T-cell (primary cell): Measurements from ENCODE around the gene CDC42BPA. TPM values are rescaled to one million over a fixed set of nuclear protein-coding genes. Genes with fewer than 3 reads are reported as not detected.

Experiments
- ATAC-seq, 4 experiments: fragments of 200-7000 bp in 3 of 4; fragments of 150-1000 bp in 1 of 4; cut with Tn5 transposase; replicated peaks in 1 of 4; 1 replicate in 3 of 4; 2 replicates in 1 of 4; pipeline ENCODE4 v1.10.0; 2021; ENCODE audit warnings: moderate library complexity in 3 of 4, mild to moderate bottlenecking in 2 of 4, moderate number of reproducible peaks in 1 of 4
- CTCF ChIA-PET, 2 donors: fragments of 300-600 bp; sonication (Branson Sonifier 250); formaldehyde crosslinking; loops; one replicate each; lab custom pipeline; 2022; ENCODE audit warnings: antibody characterized with exemption in 2 of 2; lab: Charles Lee
- POLR2A ChIA-PET, 2 donors: fragments of 300-600 bp; sonication (Branson Sonifier 250); formaldehyde crosslinking; loops; one replicate each; lab custom pipeline; 2022; ENCODE audit warnings: antibody characterized with exemption in 2 of 2; lab: Charles Lee
- DNase-seq, 35 experiments: peaks; one replicate each; pipeline versions ENCODE4 v3.0.0 to v3.0.0-alpha.2; 2013 to 2023
- H3K27ac ChIP-seq: one replicate; pipeline ENCODE4 v1.5.1; 2013; ENCODE audit warnings: low read length
- H3K27me3 ChIP-seq, 2 experiments: replicated peaks in 1 of 2; 1 replicate in 1 of 2; 2 replicates in 1 of 2; pipeline versions ENCODE4 v1.6.1 to v1.7.0; 2013; ENCODE audit warnings: low read length in 1 of 2, mixed read lengths in 1 of 2; ENCODE audit not compliant: control insufficient read depth in 2 of 2, insufficient read depth in 2 of 2; ENCODE audit errors: extremely low read depth in 1 of 2
- H3K36me3 ChIP-seq, 2 donors: 1 replicate in 1 of 2; 2 replicates in 1 of 2; pipeline versions ENCODE4 v1.6.1 to v1.7.0; 2013; ENCODE audit warnings: low read length in 1 of 2; ENCODE audit not compliant: control insufficient read depth in 2 of 2, insufficient read depth in 1 of 2; ENCODE audit errors: extremely low read depth in 1 of 2
- H3K4me1 ChIP-seq, 2 experiments: 1 replicate in 1 of 2; 2 replicates in 1 of 2; pipeline versions ENCODE4 v1.6.1 to v1.7.0; 2013; ENCODE audit warnings: low read length in 2 of 2, mixed read lengths in 1 of 2; ENCODE audit not compliant: insufficient read depth in 2 of 2, control insufficient read depth in 1 of 2; ENCODE audit errors: extremely low read depth in 1 of 2
- H3K4me3 ChIP-seq, 2 donors: 1 replicate in 1 of 2; 2 replicates in 1 of 2; pipeline versions ENCODE4 v1.5.1 to v1.7.0; 2013; ENCODE audit warnings: mild to moderate bottlenecking in 2 of 2, low read length in 1 of 2, moderate library complexity in 1 of 2; ENCODE audit not compliant: control insufficient read depth in 1 of 2; ENCODE audit errors: extremely low read depth in 1 of 2
- H3K9me3 ChIP-seq: 2 replicates; pipeline ENCODE4 v1.7.0; 2013
- H3K27ac Mint-ChIP-seq, 2 donors: one replicate each; pipeline ENCODE4 v1.8.0; 2020 to 2021; ENCODE audit warnings: mild to moderate bottlenecking in 2 of 2, mixed read lengths in 2 of 2
- H3K27me3 Mint-ChIP-seq, 2 donors: one replicate each; pipeline ENCODE4 v1.8.0; 2021 to 2022; ENCODE audit warnings: mixed read lengths in 2 of 2
- H3K36me3 Mint-ChIP-seq: one replicate; pipeline ENCODE4 v1.8.0; 2021; ENCODE audit warnings: mixed read lengths
- H3K4me1 Mint-ChIP-seq, 3 donors: one replicate each; pipeline ENCODE4 v1.8.0; 2020 to 2022; ENCODE audit warnings: mixed read lengths in 3 of 3, mild to moderate bottlenecking in 1 of 3
- H3K4me3 Mint-ChIP-seq, 3 donors: one replicate each; pipeline ENCODE4 v1.8.0; 2020 to 2022; ENCODE audit warnings: mild to moderate bottlenecking in 3 of 3, mixed read lengths in 3 of 3, moderate library complexity in 3 of 3
- H3K9me3 Mint-ChIP-seq, 3 donors: one replicate each; pipeline ENCODE4 v1.8.0; 2020 to 2022; ENCODE audit warnings: mixed read lengths in 3 of 3
- WGBS: methylation state at CpG from one replicate; pipeline ENCODE4 v1.1.5; 2013; ENCODE audit warnings: missing lambda C conversion rate; ENCODE audit not compliant: insufficient coverage; 5-methylcytosine and 5-hydroxymethylcytosine counted together
- total RNA-seq, 35 experiments: library from RNA in 6 of 35; stranded (reverse) in 6 of 35; fragments of 120-200 nt in 1 of 35; gene quantifications; one replicate each; pipeline versions ENCODE4 v1.2.1 to v1.2.4 and lab custom pipeline; 2013 to 2026

Gene CDC42BPA
- total RNA-seq, 5 donors from 2014 or later (not counting 1 experiment from before 2014, with no cell fraction given) = 0.33 to 1.6 (median 0.86) TPM

DNA sequence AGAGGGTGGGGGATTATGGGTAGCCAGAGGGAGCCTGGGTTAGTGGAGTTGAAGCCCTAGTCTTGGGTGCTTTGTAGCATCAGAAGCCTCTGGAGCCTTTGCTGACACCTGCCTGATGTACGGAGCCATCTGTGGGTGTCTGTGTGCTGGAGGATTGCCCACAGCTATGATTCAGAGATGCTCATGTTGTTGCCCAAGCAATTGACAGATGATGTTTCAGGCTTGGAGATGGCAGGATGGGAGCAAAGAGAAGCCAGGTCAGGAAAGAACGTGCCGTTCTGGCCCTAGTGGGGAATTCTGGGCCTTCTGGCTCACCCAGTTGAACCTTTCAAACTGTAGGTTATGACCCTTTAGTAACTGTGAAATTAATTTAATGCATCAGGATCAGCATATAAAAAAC lies 350.6 kb downstream of the CDC42BPA start:
- Histone ChIP-seq H3K9me3 (no peaks in the 10 kb centered on the region), H3K27me3 (no peaks in the 10 kb centered on the region), H3K4me3 (no peak overlapping the region), H3K36me3 (peaks cover 8 to 32% of the 10 kb centered on the region in 2 donors), H3K27ac (no peak overlapping the region), H3K4me1 (peaks cover 0 to 3% of the 10 kb centered on the region in 2 experiments)
- ChIA-PET CTCF (no interaction called here), POLR2A (no interaction called here)
- no peak for ATAC-seq
- WGBS = 100% methylated on average over 2 of the region's 3 CpGs
- no peak overlapping the region for H3K4me3 Mint-ChIP-seq
- H3K9me3 Mint-ChIP-seq = peaks cover 0 to 8% (median 5%) of the 10 kb centered on the region in 3 donors
- no peak for DNase-seq
- H3K36me3 Mint-ChIP-seq = peaks cover 60% of the 10 kb centered on the region
- peaks cover 6 to 8% (median 8%) of the 10 kb centered on the region in 3 donors for H3K4me1 Mint-ChIP-seq
- H3K27me3 Mint-ChIP-seq = no peaks in the 10 kb centered on the region
- H3K27ac Mint-ChIP-seq = no peak overlapping the region

DNA sequence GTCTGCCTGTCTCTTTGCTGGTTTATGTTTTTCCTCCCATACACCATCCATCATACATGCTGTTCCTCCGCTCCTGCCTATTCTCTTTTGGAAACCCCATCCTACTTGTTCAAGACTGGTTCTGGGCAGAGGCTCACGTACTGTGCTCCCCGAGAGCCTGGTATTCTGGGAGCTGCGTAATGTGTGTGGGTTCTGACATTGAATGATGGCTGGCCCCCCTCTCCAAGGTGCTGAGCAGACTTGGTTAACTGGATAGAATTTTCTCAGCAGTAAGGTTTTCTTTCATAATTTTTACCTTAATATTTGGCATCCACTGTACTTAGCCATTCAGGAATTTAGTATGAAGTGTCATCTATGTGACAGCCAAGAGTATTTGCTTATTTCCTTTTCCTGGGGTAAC lies 351.6 kb downstream of the CDC42BPA start:
- Mint-ChIP-seq H3K27ac (no peak overlapping the region), H3K9me3 (peaks cover 0 to 6% (median 2%) of the 10 kb centered on the region in 3 donors), H3K4me3 (no peak overlapping the region), H3K4me1 (peaks cover 2 to 8% (median 7%) of the 10 kb centered on the region in 3 donors), H3K36me3 (peaks cover 55% of the 10 kb centered on the region), H3K27me3 (no peaks in the 10 kb centered on the region)
- ChIA-PET POLR2A (no interaction called here), CTCF (no interaction called here)
- Histone ChIP-seq H3K27ac (no peak overlapping the region), H3K4me3 (no peak overlapping the region), H3K9me3 (no peaks in the 10 kb centered on the region), H3K27me3 (no peaks in the 10 kb centered on the region), H3K36me3 (peaks cover 12 to 30% of the 10 kb centered on the region in 2 donors), H3K4me1 (peaks cover 0 to 3% of the 10 kb centered on the region in 2 experiments)
- ATAC-seq (no peak), DNase-seq (no peak)
- no CpG with 5 or more reads among the region's 4 CpGs for WGBS

DNA sequence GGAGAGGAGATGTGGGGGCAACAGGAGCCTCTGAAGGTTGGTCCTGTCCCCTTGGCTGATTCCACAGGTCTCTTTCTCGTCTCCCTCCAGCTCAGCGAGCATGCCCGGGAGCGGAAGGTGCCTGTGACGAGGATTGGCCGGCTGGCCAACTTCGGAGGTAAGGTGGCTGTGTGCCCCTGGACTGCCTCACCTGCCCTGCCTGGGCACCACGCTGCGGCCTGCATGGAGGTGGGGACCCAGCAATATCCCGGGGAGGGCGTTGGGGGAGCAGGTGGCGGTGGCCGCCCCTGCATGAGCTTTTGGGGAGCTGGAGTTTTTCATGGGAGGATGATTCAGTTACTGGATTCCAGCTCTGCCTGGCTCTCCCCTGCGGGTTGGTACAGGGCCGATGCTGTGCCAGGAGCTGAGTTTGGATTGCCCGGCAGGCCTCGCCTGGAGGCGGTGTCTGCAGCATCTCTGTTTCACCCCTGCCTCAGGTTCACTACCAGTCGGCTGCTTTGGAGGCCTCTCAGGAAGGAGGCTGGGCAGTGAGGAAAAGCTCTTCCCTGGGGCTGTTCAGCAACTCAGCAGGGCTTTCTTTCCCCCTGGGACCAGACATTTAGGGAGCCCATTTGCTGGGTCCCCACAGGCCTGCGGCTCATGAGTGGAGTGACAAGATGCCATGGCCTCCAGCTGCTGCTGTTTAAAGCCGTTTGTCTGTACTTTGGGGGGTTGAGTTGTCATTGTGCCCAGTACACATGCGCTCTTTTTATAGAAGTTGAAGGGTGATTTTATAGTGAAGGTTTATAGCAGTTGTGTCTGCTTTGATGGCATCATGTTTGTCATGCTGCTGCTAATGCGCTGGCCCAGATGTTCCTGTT lies 352.5 kb downstream of the CDC42BPA start:
- no peak overlapping the region for H3K27ac Mint-ChIP-seq

DNA sequence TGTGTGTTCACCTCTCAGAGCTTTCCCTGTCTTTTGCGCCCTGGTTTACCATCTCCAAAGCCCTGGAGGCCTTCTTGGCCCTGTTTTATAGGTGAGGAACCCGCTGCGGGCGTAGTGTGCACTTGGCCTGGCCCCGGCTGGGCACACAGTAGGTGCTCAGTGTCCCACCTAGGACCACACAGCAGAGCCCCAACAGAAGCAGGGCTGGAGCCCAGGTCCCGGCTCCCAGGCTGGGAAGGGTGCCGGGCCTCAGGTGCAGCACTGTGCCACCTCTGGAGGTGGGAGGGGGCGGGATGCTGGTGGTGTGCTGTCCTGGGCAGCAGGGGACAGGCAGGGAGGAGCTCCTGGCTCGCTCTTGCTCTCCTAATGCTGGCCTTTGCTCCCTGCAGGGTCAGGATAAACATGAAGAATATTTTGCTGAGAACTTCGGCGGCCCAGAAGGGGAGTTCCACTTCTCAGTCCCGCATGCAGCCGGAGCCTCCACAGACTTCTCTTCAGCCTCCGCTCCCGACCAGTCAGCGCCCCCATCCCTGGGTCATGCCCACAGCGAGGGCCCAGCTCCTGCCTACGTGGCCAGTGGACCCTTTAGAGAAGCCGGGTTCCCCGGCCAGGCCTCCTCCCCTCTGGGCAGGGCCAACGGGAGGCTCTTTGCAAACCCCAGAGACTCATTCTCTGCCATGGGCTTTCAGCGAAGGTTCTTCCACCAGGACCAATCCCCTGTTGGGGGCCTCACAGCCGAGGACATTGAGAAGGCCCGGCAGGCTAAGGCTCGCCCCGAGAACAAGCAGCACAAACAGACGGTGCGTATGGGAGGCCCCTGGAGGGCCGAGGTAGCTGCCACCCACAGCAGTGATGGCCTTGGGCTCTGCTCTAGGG lies 353.4 kb downstream of the CDC42BPA start:
- Mint-ChIP-seq H3K9me3 (peaks cover 0 to 4% (median 0%) of the 10 kb centered on the region in 3 donors), H3K4me3 (no peak overlapping the region), H3K27me3 (no peaks in the 10 kb centered on the region), H3K4me1 (peaks cover 0 to 9% (median 7%) of the 10 kb centered on the region in 3 donors), H3K36me3 (peaks cover 45% of the 10 kb centered on the region), H3K27ac (no peak overlapping the region)
- Histone ChIP-seq H3K9me3 (no peaks in the 10 kb centered on the region), H3K36me3 (peaks cover 16 to 26% of the 10 kb centered on the region in 2 donors), H3K4me3 (no peak overlapping the region), H3K4me1 (peaks cover 0 to 3% of the 10 kb centered on the region in 2 experiments), H3K27ac (no peak overlapping the region), H3K27me3 (no peaks in the 10 kb centered on the region)
- ChIA-PET POLR2A (no interaction called here), CTCF (no interaction called here)
- WGBS = 96% methylated on average over 28 of the region's 29 CpGs
- no peak for DNase-seq
- no peak for ATAC-seq

More for the DNA sequence above, 352.5 kb downstream of the CDC42BPA start:
- Histone ChIP-seq H3K36me3 (peaks cover 16 to 30% of the 10 kb centered on the region in 2 donors), H3K4me1 (peaks cover 0 to 3% of the 10 kb centered on the region in 2 experiments), H3K27me3 (no peaks in the 10 kb centered on the region), H3K9me3 (no peaks in the 10 kb centered on the region), H3K4me3 (no peak overlapping the region), H3K27ac (no peak overlapping the region)
- Mint-ChIP-seq H3K9me3 (peaks cover 0 to 4% (median 0%) of the 10 kb centered on the region in 3 donors), H3K36me3 (peaks cover 52% of the 10 kb centered on the region), H3K27me3 (no peaks in the 10 kb centered on the region), H3K4me1 (peaks cover 0 to 9% (median 7%) of the 10 kb centered on the region in 3 donors), H3K4me3 (no peak overlapping the region)
- DNase-seq = no peak
- no peak for ATAC-seq
- 98% methylated on average over 22 of the region's 23 CpGs for WGBS
- POLR2A ChIA-PET = no interaction called here
- CTCF ChIA-PET = no interaction called here

DNA sequence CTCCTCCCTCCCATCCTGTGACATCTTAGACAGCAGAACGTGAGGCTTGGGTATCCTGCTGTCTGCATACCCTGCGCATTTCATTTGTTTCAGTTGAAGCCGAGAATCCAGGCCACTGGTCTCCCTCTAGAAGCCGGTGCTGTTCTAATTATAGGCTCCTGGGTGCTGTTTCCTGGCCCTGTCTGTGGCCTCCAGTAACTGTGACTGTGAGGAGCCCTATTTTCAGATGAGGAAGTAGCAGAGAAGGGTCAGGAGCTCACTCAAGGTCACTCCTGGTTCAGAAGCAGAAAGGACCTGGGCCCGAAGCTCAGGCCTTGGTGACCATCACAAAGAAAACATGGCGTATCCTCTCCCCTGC lies 354.2 kb downstream of the CDC42BPA start:
- peaks cover 0 to 6% of the 10 kb centered on the region in 2 experiments for H3K4me1 ChIP-seq
- H3K27me3 ChIP-seq = no peaks in the 10 kb centered on the region
- ATAC-seq = no peak
- CTCF ChIA-PET = no interaction called here
- no peaks in the 10 kb centered on the region for H3K9me3 Mint-ChIP-seq
- H3K27me3 Mint-ChIP-seq = no peaks in the 10 kb centered on the region
- 64% methylated on average over 4 of the region's 6 CpGs for WGBS
- H3K36me3 Mint-ChIP-seq = peaks cover 37% of the 10 kb centered on the region
- H3K27ac ChIP-seq = no peak overlapping the region
- H3K4me1 Mint-ChIP-seq = peaks cover 7 to 16% (median 10%) of the 10 kb centered on the region in 3 donors
- H3K9me3 ChIP-seq = no peaks in the 10 kb centered on the region
- no peak overlapping the region for H3K4me3 ChIP-seq
- DNase-seq = no peak
- no peak overlapping the region for H3K27ac Mint-ChIP-seq
- H3K4me3 Mint-ChIP-seq = no peak overlapping the region
- POLR2A ChIA-PET = no interaction called here
- peaks cover 16 to 26% of the 10 kb centered on the region in 2 donors for H3K36me3 ChIP-seq
